K562 (cell line): ENCODE data around the gene CMBL. TPM values are rescaled to one million over a fixed set of nuclear protein-coding genes. Genes with fewer than 3 reads are reported as not detected.

Experiments
- ARHGAP35 ChIP-seq: fragments of 450-650 bp; IDR thresholded peaks from 2 replicates; pipeline ENCODE4 v1.6.1; 2018; ENCODE audit not compliant: partially characterized antibody
- ARID1B ChIP-seq: fragments of 450-650 bp; IDR thresholded peaks from 2 replicates; pipeline ENCODE4 v1.6.1; 2016; ENCODE audit warnings: antibody characterized with exemption, mild to moderate bottlenecking, inconsistent platforms
- CBFA2T2 ChIP-seq: fragments of 450-650 bp; conservative IDR thresholded peaks from 2 replicates; pipeline ENCODE4 v1.6.1; 2017; ENCODE audit warnings: mild to moderate bottlenecking
- E2F3 ChIP-seq: fragments of 250-450 bp; sonication (Bioruptor Pico); IDR thresholded peaks from 2 replicates; pipeline ENCODE4 v1.4.0; 2020; ENCODE audit warnings: mild to moderate bottlenecking
- FOXP1 ChIP-seq: sonication (generic); formaldehyde crosslinking; IDR thresholded peaks from 2 replicates; pipeline ENCODE4 v1.8.0; 2022; ENCODE audit warnings: mild to moderate bottlenecking, missing genetic modification reagents
- PML ChIP-seq: IDR thresholded peaks from 2 replicates; pipeline ENCODE4 v1.6.1; 2012; ENCODE audit warnings: low read length, inconsistent platforms
- POLR2AphosphoS2 ChIP-seq: IDR thresholded peaks from 2 replicates; pipeline ENCODE4 v1.6.1; 2012; ENCODE audit warnings: low read length, improper control_type of control experiment
- POLR2G ChIP-seq: fragments of 200-400 bp; formaldehyde crosslinking; IDR thresholded peaks from 2 replicates; pipeline ENCODE4 v1.6.1; 2017; ENCODE audit warnings: low read depth, mild to moderate bottlenecking, antibody characterized with exemption, low read length, moderate library complexity
- SMAD1 ChIP-seq: fragments of 150-350 bp; IDR thresholded peaks from 2 replicates; pipeline ENCODE4 v1.6.1; 2014; ENCODE audit warnings: low read length, low read depth; ENCODE audit not compliant: partially characterized antibody
- TBP ChIP-seq: optimal IDR thresholded peaks from 2 replicates; pipeline ENCODE3; 2011; ENCODE audit warnings: low read depth, low read length, improper control_type of control experiment
- ZFX ChIP-seq: sonication (generic); formaldehyde crosslinking; IDR thresholded peaks from 2 replicates; pipeline ENCODE4 v1.8.0; 2022; ENCODE audit warnings: mild to moderate bottlenecking, missing genetic modification reagents, moderate library complexity
- ZNF124 ChIP-seq: sonication (generic); formaldehyde crosslinking; IDR thresholded peaks from 2 replicates; pipeline ENCODE4 v1.8.1; 2022; ENCODE audit warnings: missing genetic modification reagents
- ZNF347 ChIP-seq: fragments of 450-650 bp; formaldehyde crosslinking; IDR thresholded peaks from 2 replicates; pipeline ENCODE4 v1.4.0; 2020; ENCODE audit warnings: low read depth, mild to moderate bottlenecking, moderate library complexity
- ZNF696 ChIP-seq: fragments of 250-450 bp; sonication (Bioruptor Pico); conservative IDR thresholded peaks from 2 replicates; pipeline ENCODE4 v1.4.0; 2020; ENCODE audit warnings: mild to moderate bottlenecking, moderate library complexity
- ZNF75A ChIP-seq: fragments of 450-650 bp; formaldehyde crosslinking; IDR thresholded peaks from 2 replicates; pipeline ENCODE4 v1.4.0; 2020; ENCODE audit warnings: mild to moderate bottlenecking
- polyA plus RNA-seq, 8 experiments: library from polyadenylated mRNA; depleted of rRNA in 4 of 8; stranded (reverse) in 5 of 8; unstranded in 3 of 8; fragments of >200 nt; fragmentation: Nextera tagmentation in 2 of 8; fragmentation: Illumina TruSeq in 1 of 8; extraction: Ambion mirVana in 2 of 8; extraction: Trizol in 1 of 8; gene quantifications; 2 replicates each; pipeline versions ENCODE4 v1.2.1 to v1.2.3, GENCODE V29; 2011 to 2014; ENCODE audit warnings: inconsistent platforms in 1 of 8, missing spikeins in 1 of 8
- total RNA-seq, 7 experiments: library from RNA; depleted of rRNA in 6 of 7; stranded (reverse); fragments of >200 nt in 6 of 7; fragmentation: Illumina TruSeq in 2 of 7; extraction: Trizol in 2 of 7; gene quantifications; 2 replicates each; pipeline versions ENCODE4 v1.2.1 to v1.2.3, GENCODE V29; 2011 to 2021; ENCODE audit warnings: low replicate concordance in 1 of 7
- TF ChIP-seq, protein P1 (sequence below): fragments of 450-650 bp; IDR thresholded peaks from 2 replicates; pipeline ENCODE4 v1.6.1; 2016; ENCODE audit warnings: low read depth
- TF ChIP-seq, protein P2 (sequence below): fragments of 250-450 bp; sonication (Bioruptor Pico); IDR thresholded peaks from 2 replicates; pipeline ENCODE4 v1.8.0; 2022; ENCODE audit warnings: inconsistent platforms, mild to moderate bottlenecking, moderate library complexity, borderline replicate concordance
- TF ChIP-seq, protein P3 (sequence below): sonication (generic); formaldehyde crosslinking; IDR thresholded peaks from 2 replicates; pipeline ENCODE4 v1.8.1; 2022; ENCODE audit warnings: missing genetic modification reagents

The CMBL gene
- total and polyA plus RNA-seq, 9 of the 15 experiments (the other 6 are each of a cell fraction or from before 2014, with no cell fraction given) = 22.6 to 192 (median 71.1) TPM

DNA sequence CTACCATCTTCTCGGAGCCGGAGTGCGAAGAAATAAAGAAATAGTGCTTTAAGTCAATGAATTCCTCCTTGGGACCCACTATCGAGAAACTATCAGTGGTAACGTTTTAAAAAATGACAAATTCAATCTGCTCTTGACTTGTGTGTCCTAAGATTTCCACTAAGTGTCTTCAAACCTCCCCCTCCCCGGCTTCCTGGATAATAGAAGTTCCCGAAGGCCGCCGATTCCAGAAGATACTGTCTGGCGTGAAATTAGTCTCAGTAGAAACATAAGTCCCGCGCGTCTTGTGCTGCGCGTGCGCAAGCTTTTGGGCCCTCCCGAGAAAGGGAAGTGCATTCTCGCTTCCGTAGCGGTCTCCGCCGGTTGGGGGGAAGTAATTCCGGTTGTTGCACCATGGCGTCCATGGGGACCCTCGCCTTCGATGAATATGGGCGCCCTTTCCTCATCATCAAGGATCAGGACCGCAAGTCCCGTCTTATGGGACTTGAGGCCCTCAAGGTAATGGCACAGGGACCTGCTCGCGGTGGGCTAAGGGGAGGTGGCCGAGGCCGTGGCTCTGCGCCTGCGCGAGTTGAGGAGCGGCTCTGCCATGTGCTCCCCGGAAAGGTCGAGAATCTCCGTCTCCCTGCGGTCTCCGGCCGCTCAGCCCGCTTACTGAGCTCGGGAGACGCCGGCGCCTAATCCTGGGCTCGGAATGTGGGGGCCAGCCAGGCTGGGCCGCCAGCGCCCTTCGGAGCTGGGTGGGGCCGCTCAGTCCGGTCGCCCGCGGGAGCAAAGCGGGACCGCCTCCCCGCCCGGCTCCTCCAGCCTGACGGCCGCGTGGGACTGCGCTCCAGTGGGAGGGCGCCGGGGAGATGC, 57.5 kb downstream of the CMBL start, which contains the start of gene CCT5 (continued):
- TF ChIP-seq, protein P1, sequence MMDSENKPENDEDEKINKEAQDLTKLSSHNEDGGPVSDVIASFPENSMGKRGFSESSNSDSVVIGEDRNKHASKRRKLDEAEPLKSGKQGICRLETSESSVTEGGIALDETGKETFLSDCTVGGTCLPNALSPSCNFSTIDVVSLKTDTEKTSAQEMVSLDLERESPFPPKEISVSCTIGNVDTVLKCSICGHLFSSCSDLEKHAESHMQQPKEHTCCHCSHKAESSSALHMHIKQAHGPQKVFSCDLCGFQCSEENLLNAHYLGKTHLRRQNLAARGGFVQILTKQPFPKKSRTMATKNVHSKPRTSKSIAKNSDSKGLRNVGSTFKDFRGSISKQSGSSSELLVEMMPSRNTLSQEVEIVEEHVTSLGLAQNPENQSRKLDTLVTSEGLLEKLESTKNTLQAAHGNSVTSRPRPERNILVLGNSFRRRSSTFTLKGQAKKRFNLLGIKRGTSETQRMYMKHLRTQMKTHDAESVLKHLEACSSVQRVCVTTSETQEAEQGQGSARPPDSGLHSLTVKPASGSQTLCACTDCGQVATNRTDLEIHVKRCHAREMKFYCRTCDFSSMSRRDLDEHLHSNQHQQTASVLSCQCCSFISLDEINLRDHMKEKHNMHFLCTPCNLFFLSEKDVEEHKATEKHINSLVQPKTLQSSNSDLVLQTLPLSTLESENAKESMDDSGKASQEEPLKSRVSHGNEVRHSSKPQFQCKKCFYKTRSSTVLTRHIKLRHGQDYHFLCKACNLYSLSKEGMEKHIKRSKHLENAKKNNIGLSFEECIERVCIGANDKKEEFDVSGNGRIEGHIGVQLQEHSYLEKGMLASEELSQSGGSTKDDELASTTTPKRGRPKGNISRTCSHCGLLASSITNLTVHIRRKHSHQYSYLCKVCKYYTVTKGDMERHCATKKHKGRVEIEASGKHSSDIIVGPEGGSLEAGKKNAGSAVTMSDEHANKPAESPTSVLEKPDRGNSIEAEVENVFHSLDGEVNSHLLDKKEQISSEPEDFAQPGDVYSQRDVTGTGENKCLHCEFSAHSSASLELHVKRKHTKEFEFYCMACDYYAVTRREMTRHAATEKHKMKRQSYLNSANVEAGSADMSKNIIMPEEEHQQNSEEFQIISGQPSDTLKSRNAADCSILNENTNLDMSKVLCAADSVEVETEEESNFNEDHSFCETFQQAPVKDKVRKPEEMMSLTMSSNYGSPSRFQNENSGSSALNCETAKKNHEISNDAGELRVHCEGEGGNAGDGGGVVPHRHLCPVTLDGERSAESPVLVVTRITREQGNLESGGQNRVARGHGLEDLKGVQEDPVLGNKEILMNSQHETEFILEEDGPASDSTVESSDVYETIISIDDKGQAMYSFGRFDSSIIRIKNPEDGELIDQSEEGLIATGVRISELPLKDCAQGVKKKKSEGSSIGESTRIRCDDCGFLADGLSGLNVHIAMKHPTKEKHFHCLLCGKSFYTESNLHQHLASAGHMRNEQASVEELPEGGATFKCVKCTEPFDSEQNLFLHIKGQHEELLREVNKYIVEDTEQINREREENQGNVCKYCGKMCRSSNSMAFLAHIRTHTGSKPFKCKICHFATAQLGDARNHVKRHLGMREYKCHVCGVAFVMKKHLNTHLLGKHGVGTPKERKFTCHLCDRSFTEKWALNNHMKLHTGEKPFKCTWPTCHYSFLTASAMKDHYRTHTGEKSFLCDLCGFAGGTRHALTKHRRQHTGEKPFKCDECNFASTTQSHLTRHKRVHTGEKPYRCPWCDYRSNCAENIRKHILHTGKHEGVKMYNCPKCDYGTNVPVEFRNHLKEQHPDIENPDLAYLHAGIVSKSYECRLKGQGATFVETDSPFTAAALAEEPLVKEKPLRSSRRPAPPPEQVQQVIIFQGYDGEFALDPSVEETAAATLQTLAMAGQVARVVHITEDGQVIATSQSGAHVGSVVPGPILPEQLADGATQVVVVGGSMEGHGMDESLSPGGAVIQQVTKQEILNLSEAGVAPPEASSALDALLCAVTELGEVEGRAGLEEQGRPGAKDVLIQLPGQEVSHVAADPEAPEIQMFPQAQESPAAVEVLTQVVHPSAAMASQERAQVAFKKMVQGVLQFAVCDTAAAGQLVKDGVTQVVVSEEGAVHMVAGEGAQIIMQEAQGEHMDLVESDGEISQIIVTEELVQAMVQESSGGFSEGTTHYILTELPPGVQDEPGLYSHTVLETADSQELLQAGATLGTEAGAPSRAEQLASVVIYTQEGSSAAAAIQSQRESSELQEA = no peak
- TF ChIP-seq, protein P2, sequence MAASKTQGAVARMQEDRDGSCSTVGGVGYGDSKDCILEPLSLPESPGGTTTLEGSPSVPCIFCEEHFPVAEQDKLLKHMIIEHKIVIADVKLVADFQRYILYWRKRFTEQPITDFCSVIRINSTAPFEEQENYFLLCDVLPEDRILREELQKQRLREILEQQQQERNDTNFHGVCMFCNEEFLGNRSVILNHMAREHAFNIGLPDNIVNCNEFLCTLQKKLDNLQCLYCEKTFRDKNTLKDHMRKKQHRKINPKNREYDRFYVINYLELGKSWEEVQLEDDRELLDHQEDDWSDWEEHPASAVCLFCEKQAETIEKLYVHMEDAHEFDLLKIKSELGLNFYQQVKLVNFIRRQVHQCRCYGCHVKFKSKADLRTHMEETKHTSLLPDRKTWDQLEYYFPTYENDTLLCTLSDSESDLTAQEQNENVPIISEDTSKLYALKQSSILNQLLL = no peak
- TF ChIP-seq, protein P3, sequence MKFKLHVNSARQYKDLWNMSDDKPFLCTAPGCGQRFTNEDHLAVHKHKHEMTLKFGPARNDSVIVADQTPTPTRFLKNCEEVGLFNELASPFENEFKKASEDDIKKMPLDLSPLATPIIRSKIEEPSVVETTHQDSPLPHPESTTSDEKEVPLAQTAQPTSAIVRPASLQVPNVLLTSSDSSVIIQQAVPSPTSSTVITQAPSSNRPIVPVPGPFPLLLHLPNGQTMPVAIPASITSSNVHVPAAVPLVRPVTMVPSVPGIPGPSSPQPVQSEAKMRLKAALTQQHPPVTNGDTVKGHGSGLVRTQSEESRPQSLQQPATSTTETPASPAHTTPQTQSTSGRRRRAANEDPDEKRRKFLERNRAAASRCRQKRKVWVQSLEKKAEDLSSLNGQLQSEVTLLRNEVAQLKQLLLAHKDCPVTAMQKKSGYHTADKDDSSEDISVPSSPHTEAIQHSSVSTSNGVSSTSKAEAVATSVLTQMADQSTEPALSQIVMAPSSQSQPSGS (CRISPR knock-in tag) = no peak
- no peak for TF ChIP-seq ARHGAP35
- no peak for TF ChIP-seq CBFA2T2
- TF ChIP-seq E2F3 = 0 out of 2 replicates have a peak, but pooled peaks have one; percentile 69
- TF ChIP-seq POLR2AphosphoS2 = peak; percentile 88; the same call in 1 of the 2 replicates
- peak; percentile 69; the same call in 1 of the 2 replicates for TF ChIP-seq FOXP1 (CRISPR knock-in tag)
- no peak for TF ChIP-seq ZNF124 (CRISPR knock-in tag)
- no peak for TF ChIP-seq ZNF347 (CRISPR knock-in tag)
- TF ChIP-seq SMAD1 = peak; percentile 88
- TF ChIP-seq ZNF696 (CRISPR knock-in tag) = no peak
- peak; percentile 93 for TF ChIP-seq POLR2G
- TF ChIP-seq ZFX (CRISPR knock-in tag) = peak; percentile 96
- TF ChIP-seq TBP = peak; percentile 89
- peak; percentile 64 for TF ChIP-seq PML
- no peak for TF ChIP-seq ZNF75A (CRISPR knock-in tag)
- TF ChIP-seq ARID1B = 0 out of 2 replicates have a peak, but pooled peaks have one; percentile 5
